Stimulated activated CD8-positive, alpha-beta memory T cell treated with anti-CD3 and anti-CD28 coated beads, Interleukin-7, amount 100 ng/mL, for 48 hours (primary cell): Measurements from ENCODE around the gene MORC3.
"Not testable (repeated sequence)": the region's sequence is repeated elsewhere in the genome, so short reads cannot be mapped to it uniquely, and the experiment has no call there.

Experiments used
- DNase-seq, 2 donors: peaks; one replicate each; pipeline ENCODE4 v3.0.0-alpha.2; 2020; ENCODE audit warnings: low read depth in 1 of 2; ENCODE audit errors: extremely low read depth in 1 of 2

MORC3 gene

GRCh38 chr21:36319767-36320420 is at the start of gene MORC3:
Gene MORC3 (plus strand): TSS chr21:36320197. CDS start chr21:36320265, 68 bp downstream.
- peak; percentile 95 to 98 for DNase-seq

GRCh38 chr21:36270786-36271695 is 49.0 kb upstream of the MORC3 start:
- DNase-seq = not testable (repeated sequence)

GRCh38 chr21:36274128-36274527 is 45.9 kb upstream of the MORC3 start:
- no peak for DNase-seq

- DNase-seq = no peak
These were observed 37.3 kb upstream of the MORC3 start for GRCh38 chr21:36282568-36283230.

- not testable (repeated sequence) for DNase-seq
These were observed 36.8 kb upstream of the MORC3 start for GRCh38 chr21:36283231-36283622.

GRCh38 chr21:36288651-36289243 is 31.2 kb upstream of the MORC3 start:
- no peak for DNase-seq

- no peak for DNase-seq
These were observed 28.5 kb upstream of the MORC3 start for GRCh38 chr21:36291509-36291908.

- no peak for DNase-seq
These were observed 22.5 kb upstream of the MORC3 start for GRCh38 chr21:36297406-36297937.

- peak; percentile 24 to 56 for DNase-seq
These were observed 21.9 kb upstream of the MORC3 start for GRCh38 chr21:36297938-36298572.

- DNase-seq = no peak
These were observed 13.0 kb upstream of the MORC3 start for GRCh38 chr21:36306872-36307534.

- peak in 1 of 2 donors; percentile 39 for DNase-seq
These were observed 10.0 kb upstream of the MORC3 start for GRCh38 chr21:36310016-36310415.

GRCh38 chr21:36313446-36313845 is 6.6 kb upstream of the MORC3 start:
- not testable (repeated sequence) for DNase-seq

- DNase-seq = not testable (repeated sequence)
These were observed 4.0 kb upstream of the MORC3 start for GRCh38 chr21:36316045-36316444.

GRCh38 chr21:36316872-36317484 is 3.0 kb upstream of the MORC3 start:
- DNase-seq = no peak

- DNase-seq = not testable (repeated sequence)
These were observed 611 bp upstream of the MORC3 start for GRCh38 chr21:36319406-36319766.

GRCh38 chr21:36320421-36321324 is 676 bp downstream of the MORC3 start:
- DNase-seq = peak in 1 of 2 donors; percentile 55

GRCh38 chr21:36321325-36322082 is 1.5 kb downstream of the MORC3 start:
- no peak for DNase-seq

GRCh38 chr21:36322083-36322424 is 2.1 kb downstream of the MORC3 start:
- DNase-seq = no peak
